DMS 273 (cell line): ENCODE measurements around the gene TXNDC17.
"Not testable (repeated sequence)": the region's sequence is repeated elsewhere in the genome, so short reads cannot be mapped to it uniquely, and the experiment has no call there.

Source experiments
- DNase-seq: peaks from one replicate; lab custom pipeline; 2025; ENCODE audit not compliant: unreplicated experiment; lab: John Stamatoyannopoulos, UW

TXNDC17 gene

GRCh38 chr17:6660101-6660500 lies 19.2 kb downstream of the TXNDC17 start:
- no peak for DNase-seq

GRCh38 chr17:6660805-6661463 lies 20.1 kb downstream of the TXNDC17 start:
- DNase-seq: no peak

- no peak for DNase-seq
Observed at GRCh38 chr17:6661464-6661848, 20.6 kb downstream of the TXNDC17 start.

- DNase-seq: not testable (repeated sequence)
Observed at GRCh38 chr17:6663200-6663599, 22.3 kb downstream of the TXNDC17 start.

GRCh38 chr17:6666077-6666521 lies 25.2 kb downstream of the TXNDC17 start:
- DNase-seq: peak; percentile 82

- no peak for DNase-seq
Observed at GRCh38 chr17:6666557-6666956, 25.7 kb downstream of the TXNDC17 start.

- DNase-seq: no peak
Observed at GRCh38 chr17:6667516-6667915, 26.7 kb downstream of the TXNDC17 start.

GRCh38 chr17:6668219-6668618 lies 27.4 kb downstream of the TXNDC17 start:
- no peak for DNase-seq

GRCh38 chr17:6668727-6669425 lies 28.0 kb downstream of the TXNDC17 start:
- DNase-seq: no peak

GRCh38 chr17:6669479-6670212 lies 28.8 kb downstream of the TXNDC17 start:
- DNase-seq: no peak

GRCh38 chr17:6670571-6670970 lies 29.7 kb downstream of the TXNDC17 start:
- DNase-seq: no peak

- DNase-seq: no peak
Observed at GRCh38 chr17:6670999-6671398, 30.1 kb downstream of the TXNDC17 start.

- DNase-seq: no peak
Observed at GRCh38 chr17:6671431-6671830, 30.6 kb downstream of the TXNDC17 start.

GRCh38 chr17:6674586-6674985 lies 33.7 kb downstream of the TXNDC17 start:
- DNase-seq: no peak

- DNase-seq: no peak
Observed at GRCh38 chr17:6675201-6675825, 34.5 kb downstream of the TXNDC17 start.

- no peak for DNase-seq
Observed at GRCh38 chr17:6676802-6677157, 35.9 kb downstream of the TXNDC17 start.

GRCh38 chr17:6677158-6677831 lies 36.4 kb downstream of the TXNDC17 start:
- DNase-seq: no peak

GRCh38 chr17:6677946-6678345 lies 37.1 kb downstream of the TXNDC17 start:
- no peak for DNase-seq

GRCh38 chr17:6679241-6679640 lies 38.4 kb downstream of the TXNDC17 start:
- no peak for DNase-seq

GRCh38 chr17:6681176-6681575 lies 40.3 kb downstream of the TXNDC17 start:
- DNase-seq: no peak

GRCh38 chr17:6681671-6682070 lies 40.8 kb downstream of the TXNDC17 start:
- no peak for DNase-seq
